SK-N-DZ (cell line): ENCODE data around the gene SPDYC.

ENCODE experiments used
- small RNA-seq, 2 experiments: library from RNA; depleted of rRNA; stranded (forward); fragments of <200 nt; gene quantifications; one replicate each; pipeline ENCODE3, GENCODE V24; 2014

SPDYC gene

Small RNA genes within 50 kb of the gene (small RNA-seq; reads per million reads assigned to genes)
- gene HIGD1AP10: 0 reads per million in 2 experiments
- gene PDCL2P2: 0 reads per million in 2 experiments
- gene RNU2-23P: 17.7 to 22.0 reads per million in 2 experiments
